Fibroblast of lung (primary cell): ENCODE data around the gene HTT.

Experiments
- CTCF ChIP-seq, 2 donors: IDR thresholded peaks in 1 of 2; conservative IDR thresholded peaks in 1 of 2; 1 replicate in 1 of 2; 2 replicates in 1 of 2; pipeline ENCODE4 v1.5.1; 2011 to 2012; ENCODE audit warnings: low read length in 2 of 2, control low read depth in 1 of 2, inconsistent platforms in 1 of 2, low read depth in 1 of 2, mild to moderate bottlenecking in 1 of 2
- EZH2 ChIP-seq: IDR thresholded peaks from 2 replicates; pipeline ENCODE4 v1.5.1; 2012; ENCODE audit warnings: low read length, control low read depth, mild to moderate bottlenecking; ENCODE audit errors: missing control alignments

- no peak for TF ChIP-seq EZH2
- no peak for TF ChIP-seq CTCF (conservative IDR thresholded peaks at IDR 0.05 in 1 of 2, IDR thresholded peaks at IDR 0.05 in 1 of 2; ENCODE audit: low read depth in 1 of 2, low read length in 2 of 2)
These were observed 179.3 kb downstream of the HTT start for GRCh38 chr4:3253808-3254207.
